HepG2 (cell line): Measurements from ENCODE around the gene BRD2. TPM values are rescaled to one million over a fixed set of nuclear protein-coding genes. Genes with fewer than 3 reads are reported as not detected.

Experiments used
- ATAC-seq: fragments of 200-7000 bp; cut with Tn5 transposase; 3 replicates; pipeline ENCODE4 v1.9.1; 2020; ENCODE audit warnings: mild to moderate bottlenecking, moderate library complexity
- BruUV-seq: library from RNA; stranded (reverse); fragments of 400-500 nt; replicated peaks from 2 replicates; lab custom pipeline; 2021; lab: Mats Ljungman, UMichigan
- CTCF ChIA-PET: fragments of 300-600 bp; formaldehyde crosslinking; extraction: SDS; loops from one replicate; lab custom pipeline; 2021; ENCODE audit warnings: low total read pairs, inconsistent platforms, low intra/inter-chr PET ratio; lab: Yijun Ruan, JAX
- POLR2A ChIA-PET: fragments of 350-600 bp; sonication (Branson Sonifier 250); formaldehyde crosslinking; loops from one replicate; lab custom pipeline; 2020; ENCODE audit warnings: antibody characterized with exemption, inconsistent platforms; lab: Yijun Ruan, JAX
- DNase-seq: peaks from one replicate; pipeline ENCODE4 v3.0.0-alpha.2; 2015; ENCODE audit warnings: low spot score
- FAIRE-seq: peaks from 3 replicates; lab custom pipeline; 2011; peaks lifted over from hg19 to GRCh38; lab: Jason Lieb, UNC
- H2AFZ ChIP-seq: one replicate; pipeline ENCODE4 v1.6.1; 2011; ENCODE audit warnings: low read length, inconsistent platforms
- H3K27ac ChIP-seq: fragments of 300-600 bp; 3 replicates; pipeline ENCODE4 v1.8.0; 2011; ENCODE audit warnings: mixed run types, mild to moderate bottlenecking, mixed read lengths, low read length, inconsistent platforms; ENCODE audit not compliant: insufficient read depth; ENCODE audit errors: extremely low read length
- H3K27me3 ChIP-seq, 2 experiments: fragments of 200-600 bp in 1 of 2; 2 replicates in 1 of 2; 3 replicates in 1 of 2; pipeline versions ENCODE4 v1.6.0 to v1.8.0; 2011; ENCODE audit warnings: low read length in 2 of 2, mild to moderate bottlenecking in 2 of 2, moderate library complexity in 2 of 2, inconsistent platforms in 1 of 2; ENCODE audit not compliant: insufficient read depth in 2 of 2, control insufficient read depth in 1 of 2
- H3K36me3 ChIP-seq, 2 experiments: fragments of 200-600 bp in 1 of 2; replicated peaks in 1 of 2; 2 replicates in 1 of 2; 3 replicates in 1 of 2; pipeline versions ENCODE4 v1.5.1 to v1.8.0; 2011; ENCODE audit warnings: low read length in 2 of 2, inconsistent platforms in 1 of 2; ENCODE audit not compliant: insufficient read depth in 2 of 2, control insufficient read depth in 1 of 2
- H3K4me1 ChIP-seq: 2 replicates; pipeline ENCODE4 v1.5.1; 2012; ENCODE audit warnings: low read length, inconsistent platforms; ENCODE audit not compliant: insufficient read depth
- H3K4me2 ChIP-seq: 2 replicates; pipeline ENCODE4 v1.6.0; 2011; ENCODE audit warnings: low read depth, low read length, inconsistent platforms
- H3K4me3 ChIP-seq, 3 experiments: fragments of 200-600 bp in 1 of 3; sonication (generic), shearing (Covaris generic) in 1 of 3; replicated peaks in 1 of 3; 2 replicates each; pipeline ENCODE4 v1.5.1; 2011 to 2016; ENCODE audit warnings: low read length in 3 of 3, inconsistent platforms in 2 of 3, low read depth in 2 of 3, mild to moderate bottlenecking in 2 of 3, control low read depth in 1 of 3, mixed read lengths in 1 of 3; ENCODE audit not compliant: insufficient read depth in 1 of 3
- H3K79me2 ChIP-seq: one replicate; pipeline ENCODE4 v1.6.1; 2011; ENCODE audit warnings: low read length, inconsistent platforms; ENCODE audit not compliant: insufficient read depth
- H3K9ac ChIP-seq: 2 replicates; pipeline ENCODE4 v1.6.0; 2011; ENCODE audit warnings: mild to moderate bottlenecking, low read depth, low read length, inconsistent platforms; ENCODE audit not compliant: insufficient read depth
- H3K9me3 ChIP-seq: 2 replicates; pipeline ENCODE4 v1.5.1; 2012; ENCODE audit warnings: mild to moderate bottlenecking, low read length
- H4K20me1 ChIP-seq: 2 replicates; pipeline ENCODE4 v1.6.0; 2011; ENCODE audit warnings: inconsistent platforms, mild to moderate bottlenecking, low read length, moderate library complexity; ENCODE audit not compliant: insufficient read depth
- ATF1 ChIP-seq: IDR thresholded peaks from 2 replicates; pipeline ENCODE4 v1.6.1; 2016; ENCODE audit warnings: mild to moderate bottlenecking, control low read depth
- ERF ChIP-seq: IDR thresholded peaks from 2 replicates; pipeline ENCODE4 v1.6.1; 2018; ENCODE audit warnings: missing biosample characterization, missing genetic modification reagents
- HOXA5 ChIP-seq: sonication (generic); formaldehyde crosslinking; IDR thresholded peaks from 2 replicates; pipeline ENCODE4 v1.4.0; 2020; ENCODE audit warnings: missing genetic modification reagents
- HOXA7 ChIP-seq: sonication (generic); formaldehyde crosslinking; IDR thresholded peaks from 2 replicates; pipeline ENCODE4 v1.8.1; 2022; ENCODE audit warnings: mild to moderate bottlenecking, missing genetic modification reagents, moderate library complexity
- IRF2 ChIP-seq: IDR thresholded peaks from 2 replicates; pipeline ENCODE4 v1.6.1; 2018; ENCODE audit warnings: missing genetic modification reagents, missing compliant biosample characterization
- KAT2B ChIP-seq: fragments of 150-350 bp; IDR thresholded peaks from 2 replicates; pipeline ENCODE4 v1.6.1; 2014; ENCODE audit warnings: low read depth, low read length, borderline replicate concordance
- KDM4B ChIP-seq: sonication (generic); formaldehyde crosslinking; IDR thresholded peaks from 2 replicates; pipeline ENCODE4 v1.4.0; 2020; ENCODE audit warnings: missing genetic modification reagents
- MXI1 ChIP-seq: IDR thresholded peaks from 3 replicates; pipeline ENCODE4 v1.6.1; 2012; ENCODE audit warnings: low read depth, low read length, inconsistent platforms, borderline replicate concordance
- PPARG ChIP-seq: conservative IDR thresholded peaks from 2 replicates; pipeline ENCODE4 v1.6.1; 2016; ENCODE audit warnings: missing biosample characterization, missing genetic modification reagents
- SALL2 ChIP-seq: sonication (generic); formaldehyde crosslinking; IDR thresholded peaks from 2 replicates; pipeline ENCODE4 v1.8.1; 2023; ENCODE audit warnings: mild to moderate bottlenecking, missing genetic modification reagents, inconsistent platforms
- SOX6 ChIP-seq, 2 experiments: fragments of 450-650 bp in 1 of 2; sonication (generic) in 1 of 2; formaldehyde crosslinking in 1 of 2; IDR thresholded peaks; 2 replicates each; pipeline versions ENCODE4 v1.4.0 to v1.6.1; 2017 to 2020; ENCODE audit warnings: antibody characterized with exemption in 1 of 2, mild to moderate bottlenecking in 1 of 2, missing genetic modification reagents in 1 of 2
- STAG1 ChIP-seq: sonication (generic); formaldehyde crosslinking; IDR thresholded peaks from 2 replicates; pipeline ENCODE4 v1.4.0; 2020; ENCODE audit warnings: missing genetic modification reagents
- THYN1 ChIP-seq: sonication (generic); formaldehyde crosslinking; IDR thresholded peaks from 2 replicates; pipeline ENCODE4 v1.8.1; 2023; ENCODE audit warnings: low read depth, mild to moderate bottlenecking, moderate library complexity, missing genetic modification reagents, borderline replicate concordance
- YY1 ChIP-seq: IDR thresholded peaks from 2 replicates; pipeline ENCODE4 v1.6.1; 2011; ENCODE audit warnings: low read length, low read depth, moderate library complexity, mild to moderate bottlenecking; ENCODE audit not compliant: insufficient read depth, insufficient replicate concordance
- ZNF350 ChIP-seq: sonication (generic); formaldehyde crosslinking; IDR thresholded peaks from 2 replicates; pipeline ENCODE4 v1.4.0; 2020; ENCODE audit warnings: mild to moderate bottlenecking, low read depth, missing genetic modification reagents, borderline replicate concordance
- WGBS: methylation state at CpG from one replicate; pipeline ENCODE4 v1.1.6; 2017; ENCODE audit warnings: low lambda C conversion rate; 5-methylcytosine and 5-hydroxymethylcytosine counted together
- in situ Hi-C: cut with HindIII; loops from 2 replicates; pipeline ENCODE4 v1.10.0; 2017; ENCODE audit warnings: low pct_unique_long_range_greater_than_20kb; ENCODE audit not compliant: extremely low pct_ligation_motif_present
- intact Hi-C: fragments of 100-400 bp; cut with micrococcal nuclease; formaldehyde crosslinking; loops from one replicate; pipeline ENCODE4 v1.10.0; 2022; ENCODE audit not compliant: unreplicated experiment
- polyA plus RNA-seq, 8 experiments: library from polyadenylated mRNA; depleted of rRNA in 3 of 8; stranded (reverse) in 7 of 8; unstranded in 1 of 8; fragments of >200 nt; fragmentation: Illumina TruSeq in 4 of 8; extraction: Trizol in 4 of 8; gene quantifications; 2 replicates each; pipeline versions ENCODE4 v1.2.1 to v1.2.3, GENCODE V29; 2011 to 2016; ENCODE audit warnings: low read depth in 4 of 8, missing spikeins in 1 of 8, mixed read lengths in 1 of 8; ENCODE audit not compliant: insufficient read depth in 1 of 8
- total RNA-seq, 5 experiments: library from RNA; depleted of rRNA; stranded (reverse); fragments of >200 nt; fragmentation: Illumina TruSeq; extraction: Trizol; gene quantifications; 2 replicates each; pipeline ENCODE4 v1.2.3, GENCODE V29; 2016; ENCODE audit warnings: low read depth in 1 of 5
- TF ChIP-seq, protein P1 (sequence below): IDR thresholded peaks from 2 replicates; pipeline ENCODE4 v1.6.1; 2012; ENCODE audit warnings: low read depth, low read length, improper control_type of control experiment
- TF ChIP-seq, protein P2 (sequence below): sonication (generic); formaldehyde crosslinking; IDR thresholded peaks from 2 replicates; pipeline ENCODE4 v1.5.1; 2020; ENCODE audit warnings: mild to moderate bottlenecking, moderate library complexity, missing genetic modification reagents
- TF ChIP-seq, protein P3 (sequence below): IDR thresholded peaks from 2 replicates; pipeline ENCODE4 v1.6.1; 2016; ENCODE audit warnings: missing genetic modification reagents, missing compliant biosample characterization

The BRD2 gene
- total and polyA plus RNA-seq, 2 of the 13 experiments (the other 11 are each of a cell fraction or from before 2014, with no cell fraction given), result 143 to 202 TPM

DNA sequence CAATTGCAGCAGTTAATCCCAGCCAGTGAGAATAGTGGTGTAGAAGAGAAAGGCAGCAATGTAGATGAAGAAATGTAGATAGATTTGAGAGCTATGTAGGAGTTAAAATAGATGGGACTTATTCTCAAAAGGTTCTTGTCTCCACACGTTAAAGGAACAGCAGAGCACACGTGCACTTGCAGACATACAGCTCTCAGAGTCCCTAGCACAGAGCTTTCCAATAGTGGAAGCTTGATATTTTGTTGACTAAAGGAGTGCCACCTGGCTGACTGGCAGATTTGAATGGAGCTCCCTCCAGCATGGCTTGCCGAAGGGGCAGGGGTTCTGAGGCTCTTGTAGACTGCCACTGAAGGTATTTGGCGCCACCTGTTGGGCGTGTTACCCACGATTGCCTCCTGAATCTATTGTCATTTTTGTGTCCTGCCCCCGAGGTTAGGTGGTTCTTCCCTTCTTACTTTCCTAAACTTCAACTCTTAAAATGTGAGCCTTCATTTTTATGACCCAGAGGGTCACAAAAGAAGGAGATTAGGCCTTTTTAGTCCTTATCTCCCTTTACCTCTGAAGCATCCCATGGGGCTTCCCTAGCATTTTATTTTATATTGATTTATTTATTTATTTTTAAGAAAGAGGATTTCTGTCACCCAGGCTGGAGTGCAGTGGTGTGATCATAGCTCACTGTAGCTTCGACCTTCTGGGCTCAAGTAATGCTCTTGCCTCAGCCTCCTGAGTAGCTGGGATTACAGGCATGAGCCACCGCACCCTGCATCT, 16.4 kb downstream of the BRD2 start:
- WGBS, result 13% methylated on average over 9 of the region's 9 CpGs
- DNase-seq (peak; percentile 84), FAIRE-seq (peak; percentile 94), ATAC-seq (peak; percentile 73)
- Histone ChIP-seq H3K36me3 (peaks cover 11 to 13% of the 10 kb centered on the region in 2 experiments), H3K4me1 (no peaks in the 10 kb centered on the region), H3K9me3 (no peaks in the 10 kb centered on the region), H3K4me3 (no peak overlapping the region), H3K9ac (no peak overlapping the region), H3K27ac (no peak overlapping the region), H4K20me1 (peaks cover 29% of the 10 kb centered on the region), H3K79me2 (no peaks in the 10 kb centered on the region), H3K27me3 (peaks cover 0 to 6% of the 10 kb centered on the region in 2 experiments; a peak in 2 of 5 replicates), H3K4me2 (no peak overlapping the region), H2AFZ (no peak overlapping the region)
- POLR2A ChIA-PET, result interaction anchor here (1.1 to 10.2 kb wide), 4 partner anchors 13 to 90 kb away, joined by 3 to 305 read pairs (median 16); partner anchors contain the start of gene BRD2
- no TSS peak for BruUV-seq
- CTCF ChIA-PET, result interaction anchor here (0.7 to 7.2 kb wide), 6 partner anchors 32 to 102 kb away, joined by 3 to 103 read pairs (median 8); partner anchors contain the start of gene HLA-DMA
- intact Hi-C loops (loop anchor here (1.0 kb wide), 2 partner anchors 52 to 100 kb away; no protein-coding TSS in a partner anchor), in situ Hi-C loops (loop anchor here (5.0 kb wide), 1 partner anchor 48 kb away; no protein-coding TSS in a partner anchor)
- peak; percentile 16; the same call in 1 of the 2 replicates for TF ChIP-seq KDM4B (CRISPR knock-in tag)
- TF ChIP-seq, protein P1, sequence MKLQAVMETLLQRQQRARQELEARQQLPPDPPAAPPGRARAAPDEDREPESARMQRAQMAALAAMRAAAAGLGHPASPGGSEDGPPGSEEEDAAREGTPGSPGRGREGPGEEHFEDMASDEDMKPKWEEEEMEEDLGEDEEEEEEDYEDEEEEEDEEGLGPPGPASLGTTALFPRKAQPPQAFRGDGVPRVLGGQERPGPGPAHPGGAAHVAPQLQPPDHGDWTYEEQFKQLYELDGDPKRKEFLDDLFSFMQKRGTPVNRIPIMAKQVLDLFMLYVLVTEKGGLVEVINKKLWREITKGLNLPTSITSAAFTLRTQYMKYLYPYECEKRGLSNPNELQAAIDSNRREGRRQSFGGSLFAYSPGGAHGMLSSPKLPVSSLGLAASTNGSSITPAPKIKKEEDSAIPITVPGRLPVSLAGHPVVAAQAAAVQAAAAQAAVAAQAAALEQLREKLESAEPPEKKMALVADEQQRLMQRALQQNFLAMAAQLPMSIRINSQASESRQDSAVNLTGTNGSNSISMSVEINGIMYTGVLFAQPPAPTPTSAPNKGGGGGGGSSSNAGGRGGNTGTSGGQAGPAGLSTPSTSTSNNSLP, result 0 out of 2 replicates have a peak, but pooled peaks have one; percentile 26
- TF ChIP-seq KAT2B, result no peak
- TF ChIP-seq, protein P2, sequence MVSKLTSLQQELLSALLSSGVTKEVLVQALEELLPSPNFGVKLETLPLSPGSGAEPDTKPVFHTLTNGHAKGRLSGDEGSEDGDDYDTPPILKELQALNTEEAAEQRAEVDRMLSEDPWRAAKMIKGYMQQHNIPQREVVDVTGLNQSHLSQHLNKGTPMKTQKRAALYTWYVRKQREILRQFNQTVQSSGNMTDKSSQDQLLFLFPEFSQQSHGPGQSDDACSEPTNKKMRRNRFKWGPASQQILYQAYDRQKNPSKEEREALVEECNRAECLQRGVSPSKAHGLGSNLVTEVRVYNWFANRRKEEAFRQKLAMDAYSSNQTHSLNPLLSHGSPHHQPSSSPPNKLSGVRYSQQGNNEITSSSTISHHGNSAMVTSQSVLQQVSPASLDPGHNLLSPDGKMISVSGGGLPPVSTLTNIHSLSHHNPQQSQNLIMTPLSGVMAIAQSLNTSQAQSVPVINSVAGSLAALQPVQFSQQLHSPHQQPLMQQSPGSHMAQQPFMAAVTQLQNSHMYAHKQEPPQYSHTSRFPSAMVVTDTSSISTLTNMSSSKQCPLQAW (CRISPR knock-in tag), result 0 out of 2 replicates have a peak, but pooled peaks have one; percentile 23
- no peak for TF ChIP-seq ATF1 (CRISPR knock-in tag)
- peak; percentile 15; the same call in 1 of the 2 replicates for TF ChIP-seq PPARG (CRISPR knock-in tag)
- TF ChIP-seq IRF2 (CRISPR knock-in tag), result 0 out of 2 replicates have a peak, but pooled peaks have one; percentile 41
- no peak for TF ChIP-seq SOX6 (IDR thresholded peaks at IDR 0.05)
- 0 out of 2 replicates have a peak, but pooled peaks have one; percentile 19 for TF ChIP-seq SOX6 (CRISPR knock-in tag; IDR thresholded peaks at IDR 0.05)
- TF ChIP-seq MXI1, result peak; percentile 54; the same call in 1 of the 3 replicates
- no peak for TF ChIP-seq HOXA7
- TF ChIP-seq ZNF350 (CRISPR knock-in tag), result no peak
- TF ChIP-seq SALL2 (CRISPR knock-in tag), result peak; percentile 69; the same call in 1 of the 2 replicates
- TF ChIP-seq YY1, result peak; percentile 40
- TF ChIP-seq ERF, result peak; percentile 51; the same call in 1 of the 2 replicates
- TF ChIP-seq THYN1, result 0 out of 2 replicates have a peak, but pooled peaks have one; percentile 50
- TF ChIP-seq, protein P3, sequence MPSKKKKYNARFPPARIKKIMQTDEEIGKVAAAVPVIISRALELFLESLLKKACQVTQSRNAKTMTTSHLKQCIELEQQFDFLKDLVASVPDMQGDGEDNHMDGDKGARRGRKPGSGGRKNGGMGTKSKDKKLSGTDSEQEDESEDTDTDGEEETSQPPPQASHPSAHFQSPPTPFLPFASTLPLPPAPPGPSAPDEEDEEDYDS (CRISPR knock-in tag), result 0 out of 2 replicates have a peak, but pooled peaks have one; percentile 35
- TF ChIP-seq HOXA5 (CRISPR knock-in tag), result 0 out of 2 replicates have a peak, but pooled peaks have one; percentile 54
- peak; percentile 94 for TF ChIP-seq STAG1
